NCI-H146 (cell line): ENCODE results near the gene CDH13.

Experiments
- DNase-seq: peaks from one replicate; lab custom pipeline; 2025; lab: John Stamatoyannopoulos, UW

Gene CDH13

GRCh38 chr16:83513008-83513755 lies 886.4 kb downstream of the CDH13 start:
- no peak for DNase-seq

- DNase-seq: no peak
Measured at GRCh38 chr16:83515395-83515794, 888.6 kb downstream of the CDH13 start.

GRCh38 chr16:83516931-83517330 lies 890.2 kb downstream of the CDH13 start:
- DNase-seq: no peak

GRCh38 chr16:83517398-83517797 lies 890.6 kb downstream of the CDH13 start:
- no peak for DNase-seq

GRCh38 chr16:83520596-83520995 lies 893.8 kb downstream of the CDH13 start:
- no peak for DNase-seq

- no peak for DNase-seq
Measured at GRCh38 chr16:83530293-83530692, 903.5 kb downstream of the CDH13 start.

GRCh38 chr16:83532634-83533033 lies 905.9 kb downstream of the CDH13 start:
- DNase-seq: no peak

- no peak for DNase-seq
Measured at GRCh38 chr16:83533193-83533592, 906.4 kb downstream of the CDH13 start.

GRCh38 chr16:83538707-83539106 lies 911.9 kb downstream of the CDH13 start:
- DNase-seq: no peak

- no peak for DNase-seq
Measured at GRCh38 chr16:83539736-83540490, 913.1 kb downstream of the CDH13 start.

- DNase-seq: no peak
Measured at GRCh38 chr16:83541231-83541630, 914.5 kb downstream of the CDH13 start.

- DNase-seq: no peak
Measured at GRCh38 chr16:83542491-83542890, 915.7 kb downstream of the CDH13 start.

GRCh38 chr16:83549316-83550182 lies 922.8 kb downstream of the CDH13 start:
- DNase-seq: no peak

- DNase-seq: no peak
Measured at GRCh38 chr16:83550183-83550569, 923.4 kb downstream of the CDH13 start.

- no peak for DNase-seq
Measured at GRCh38 chr16:83552228-83552627, 925.5 kb downstream of the CDH13 start.

GRCh38 chr16:83552930-83553329 lies 926.2 kb downstream of the CDH13 start:
- no peak for DNase-seq

- no peak for DNase-seq
Measured at GRCh38 chr16:83554096-83554495, 927.3 kb downstream of the CDH13 start.

GRCh38 chr16:83554540-83554939 lies 927.8 kb downstream of the CDH13 start:
- no peak for DNase-seq

GRCh38 chr16:83561876-83562275 lies 935.1 kb downstream of the CDH13 start:
- DNase-seq: no peak

GRCh38 chr16:83568345-83568744 lies 941.6 kb downstream of the CDH13 start:
- DNase-seq: no peak

- no peak for DNase-seq
Measured at GRCh38 chr16:83574388-83574787, 947.6 kb downstream of the CDH13 start.

GRCh38 chr16:83577078-83577745 lies 950.4 kb downstream of the CDH13 start:
- no peak for DNase-seq
